Liver (tissue), 9 donors: Measurements from ENCODE around the gene TP53I3. TPM values are rescaled to one million over a fixed set of nuclear protein-coding genes. Genes with fewer than 3 reads are reported as not detected.

Source experiments
- DNase-seq: peaks from one replicate; pipeline ENCODE4 v3.0.0-alpha.2; 2017; ENCODE audit warnings: low spot score
- H3K27ac ChIP-seq, 2 donors: one replicate each; pipeline ENCODE4 v1.7.0; 2013; ENCODE audit warnings: inconsistent platforms in 2 of 2, low read length in 2 of 2, control low read depth in 1 of 2, low read depth in 1 of 2, mild to moderate bottlenecking in 1 of 2
- H3K27me3 ChIP-seq, 4 donors: one replicate each; pipeline versions ENCODE4 v1.6.1 to v1.7.0; 2013; ENCODE audit warnings: low read length in 3 of 4, inconsistent platforms in 1 of 4, mild to moderate bottlenecking in 1 of 4, moderate library complexity in 1 of 4; ENCODE audit not compliant: control insufficient read depth in 4 of 4, insufficient read depth in 4 of 4
- H3K36me3 ChIP-seq, 4 donors: one replicate each; pipeline versions ENCODE4 v1.6.1 to v1.7.0; 2013; ENCODE audit warnings: low read length in 3 of 4, mild to moderate bottlenecking in 3 of 4, low read depth in 1 of 4, moderate library complexity in 1 of 4; ENCODE audit not compliant: control insufficient read depth in 4 of 4, insufficient read depth in 3 of 4
- H3K4me1 ChIP-seq, 4 donors: one replicate each; pipeline versions ENCODE4 v1.6.1 to v1.7.0; 2013; ENCODE audit warnings: low read length in 3 of 4, mild to moderate bottlenecking in 3 of 4, moderate library complexity in 1 of 4; ENCODE audit not compliant: control insufficient read depth in 4 of 4, insufficient read depth in 4 of 4
- H3K4me3 ChIP-seq, 3 donors: one replicate each; pipeline versions ENCODE4 v1.6.1 to v1.7.0; 2013; ENCODE audit warnings: low read length in 3 of 3, control low read depth in 1 of 3, low read depth in 1 of 3, mild to moderate bottlenecking in 1 of 3
- H3K9ac ChIP-seq, 2 donors: one replicate each; pipeline ENCODE4 v1.7.0; 2013; ENCODE audit warnings: low read length in 2 of 2, mild to moderate bottlenecking in 2 of 2, moderate library complexity in 2 of 2, control low read depth in 1 of 2, low read depth in 1 of 2
- H3K9me3 ChIP-seq, 4 donors: one replicate each; pipeline versions ENCODE4 v1.6.1 to v1.7.0; 2013; ENCODE audit warnings: low read length in 3 of 4; ENCODE audit not compliant: control insufficient read depth in 4 of 4
- EGR1 ChIP-seq, 2 donors: IDR thresholded peaks; 2 replicates each; pipeline ENCODE4 v1.6.1; 2016 to 2018; ENCODE audit warnings: antibody characterized with exemption in 2 of 2, low read depth in 2 of 2
- FOXA2 ChIP-seq: IDR thresholded peaks from 2 replicates; pipeline ENCODE4 v1.6.1; 2016; ENCODE audit warnings: antibody characterized with exemption
- GABPA ChIP-seq, 2 donors: IDR thresholded peaks in 1 of 2; conservative IDR thresholded peaks in 1 of 2; 2 replicates each; pipeline ENCODE4 v1.6.1; 2016; ENCODE audit warnings: antibody characterized with exemption in 2 of 2, mild to moderate bottlenecking in 1 of 2, moderate library complexity in 1 of 2
- HNF4G ChIP-seq: IDR thresholded peaks from 2 replicates; pipeline ENCODE4 v1.6.1; 2016; ENCODE audit warnings: antibody characterized with exemption
- JUND ChIP-seq, 2 donors: IDR thresholded peaks; 2 replicates each; pipeline ENCODE4 v1.6.1; 2016; ENCODE audit warnings: antibody characterized with exemption in 2 of 2
- NR2F2 ChIP-seq: IDR thresholded peaks from 2 replicates; pipeline ENCODE4 v1.6.1; 2016; ENCODE audit warnings: antibody characterized with exemption
- RAD21 ChIP-seq, 2 donors: IDR thresholded peaks; 2 replicates each; pipeline ENCODE4 v1.6.1; 2016; ENCODE audit warnings: antibody characterized with exemption in 2 of 2, mild to moderate bottlenecking in 2 of 2
- REST ChIP-seq: IDR thresholded peaks from 2 replicates; pipeline ENCODE4 v1.6.1; 2016; ENCODE audit warnings: antibody characterized with exemption, mild to moderate bottlenecking
- RXRA ChIP-seq, 2 donors: IDR thresholded peaks; 2 replicates each; pipeline ENCODE4 v1.6.1; 2017 to 2018; ENCODE audit warnings: antibody characterized with exemption in 2 of 2, mild to moderate bottlenecking in 1 of 2
- SP1 ChIP-seq: IDR thresholded peaks from 2 replicates; pipeline ENCODE4 v1.6.1; 2018; ENCODE audit warnings: antibody characterized with exemption, mild to moderate bottlenecking
- TAF1 ChIP-seq: conservative IDR thresholded peaks from 2 replicates; pipeline ENCODE4 v1.6.1; 2016; ENCODE audit warnings: antibody characterized with exemption, mild to moderate bottlenecking
- YY1 ChIP-seq: IDR thresholded peaks from 2 replicates; pipeline ENCODE4 v1.6.1; 2016; ENCODE audit warnings: antibody characterized with exemption, mild to moderate bottlenecking
- ZBTB33 ChIP-seq: IDR thresholded peaks from 2 replicates; pipeline ENCODE4 v1.6.1; 2016; ENCODE audit warnings: antibody characterized with exemption
- WGBS: extraction: QIAGEN DNeasy Blood & Tissue Kit; methylation state at CpG from one replicate; pipeline ENCODE4 v1.1.7; 2013; 5-methylcytosine and 5-hydroxymethylcytosine counted together
- polyA plus RNA-seq, 2 donors: library from polyadenylated mRNA; stranded (reverse) in 1 of 2; unstranded in 1 of 2; fragments of 200-250 nt in 1 of 2; fragments of >200 nt in 1 of 2; fragmentation: Nextera tagmentation in 1 of 2; extraction: Ambion mirVana in 1 of 2; gene quantifications; one replicate each; pipeline versions ENCODE4 v1.2.1 to v1.2.3, GENCODE V29; 2013 to 2015
- total RNA-seq, 2 donors: library from RNA; depleted of rRNA; stranded (reverse); fragments of >200 nt; gene quantifications; one replicate each; pipeline ENCODE4 v1.2.3, GENCODE V29; 2014
- TF ChIP-seq, protein P1 (sequence below): fragments of 150-350 bp; IDR thresholded peaks from 2 replicates; pipeline ENCODE4 v1.5.1; 2017; ENCODE audit warnings: improper control_type of control experiment, low read depth, low read length; ENCODE audit not compliant: missing input control
- donor health status: healthy.
- donor health status: healthy.
- donor health status: healthy.
- donor health status: healthy.
- donor health status: healthy.

TP53I3 gene
- total and polyA plus RNA-seq, 4 donors: 6.6 to 19.5 (median 10.7) TPM

GRCh38 chr2:24050041-24050979 is 34.3 kb downstream of the TP53I3 start:
- H3K4me3 ChIP-seq: peak overlapping the region in 2 of 3 donors; percentile 67 to 79
- no peaks in the 10 kb centered on the region for H3K36me3 ChIP-seq
- no peak for DNase-seq
- H3K27me3 ChIP-seq: no peaks in the 10 kb centered on the region
- 8% methylated on average over 47 of the region's 47 CpGs for WGBS
- TF ChIP-seq NR2F2: no peak
- no peak for TF ChIP-seq FOXA2
- TF ChIP-seq YY1: no peak
- no peak for TF ChIP-seq RAD21 (IDR thresholded peaks at IDR 0.05)
- no peak for TF ChIP-seq TAF1
- TF ChIP-seq HNF4G: no peak
- TF ChIP-seq JUND (IDR thresholded peaks at IDR 0.05): no peak
- H3K9ac ChIP-seq: peak overlapping the region in 1 of 2 donors; percentile 16
- no peak overlapping the region for H3K27ac ChIP-seq
- no peaks in the 10 kb centered on the region for H3K9me3 ChIP-seq
- H3K4me1 ChIP-seq: peaks cover 3 to 28% (median 18%) of the 10 kb centered on the region in 4 donors

GRCh38 chr2:24049485-24050021 is 35.1 kb downstream of the TP53I3 start, which contains the start of gene FKBP1B:
TSS of gene FKBP1B (plus strand) at chr2:24049741. CDS start at chr2:24049850, 109 bp downstream.
- no peaks in the 10 kb centered on the region for H3K27me3 ChIP-seq
- peak; percentile 79 for DNase-seq
- no peaks in the 10 kb centered on the region for H3K36me3 ChIP-seq
- no peaks in the 10 kb centered on the region for H3K9me3 ChIP-seq
- no peak within 1 kb of the TSS for H3K27ac ChIP-seq
- H3K4me1 ChIP-seq: peaks cover 3 to 28% (median 18%) of the 10 kb centered on the region in 4 donors
- 1% methylated on average over 52 of the region's 52 CpGs for WGBS
- no peak for TF ChIP-seq REST
- no peak for TF ChIP-seq SP1
- TF ChIP-seq GABPA (IDR thresholded peaks at IDR 0.05 in 1 of 2, conservative IDR thresholded peaks at IDR 0.05 in 1 of 2): no peak
- no peak for TF ChIP-seq NR2F2
- TF ChIP-seq RXRA (IDR thresholded peaks at IDR 0.05): no peak
- no peak for TF ChIP-seq RAD21 (IDR thresholded peaks at IDR 0.05)
- TF ChIP-seq FOXA2: no peak
- TF ChIP-seq ZBTB33: no peak
- TF ChIP-seq YY1: no peak
- no peak for TF ChIP-seq TAF1
- TF ChIP-seq, protein P1, sequence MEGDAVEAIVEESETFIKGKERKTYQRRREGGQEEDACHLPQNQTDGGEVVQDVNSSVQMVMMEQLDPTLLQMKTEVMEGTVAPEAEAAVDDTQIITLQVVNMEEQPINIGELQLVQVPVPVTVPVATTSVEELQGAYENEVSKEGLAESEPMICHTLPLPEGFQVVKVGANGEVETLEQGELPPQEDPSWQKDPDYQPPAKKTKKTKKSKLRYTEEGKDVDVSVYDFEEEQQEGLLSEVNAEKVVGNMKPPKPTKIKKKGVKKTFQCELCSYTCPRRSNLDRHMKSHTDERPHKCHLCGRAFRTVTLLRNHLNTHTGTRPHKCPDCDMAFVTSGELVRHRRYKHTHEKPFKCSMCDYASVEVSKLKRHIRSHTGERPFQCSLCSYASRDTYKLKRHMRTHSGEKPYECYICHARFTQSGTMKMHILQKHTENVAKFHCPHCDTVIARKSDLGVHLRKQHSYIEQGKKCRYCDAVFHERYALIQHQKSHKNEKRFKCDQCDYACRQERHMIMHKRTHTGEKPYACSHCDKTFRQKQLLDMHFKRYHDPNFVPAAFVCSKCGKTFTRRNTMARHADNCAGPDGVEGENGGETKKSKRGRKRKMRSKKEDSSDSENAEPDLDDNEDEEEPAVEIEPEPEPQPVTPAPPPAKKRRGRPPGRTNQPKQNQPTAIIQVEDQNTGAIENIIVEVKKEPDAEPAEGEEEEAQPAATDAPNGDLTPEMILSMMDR: no peak
- TF ChIP-seq HNF4G: no peak
- no peak for TF ChIP-seq EGR1 (IDR thresholded peaks at IDR 0.05; ENCODE audit: low read depth in 2 of 2)
- H3K9ac ChIP-seq: peak within 1 kb of the TSS in 1 of 2 donors; percentile 16
- H3K4me3 ChIP-seq: peak within 1 kb of the TSS in 2 of 3 donors; percentile 67 to 79
